ES-I3 (cell line): ENCODE measurements around the gene KRT39.

ENCODE experiments used
- H3K36me3 ChIP-seq: 2 replicates; pipeline ENCODE4 v1.6.1; 2013; ENCODE audit warnings: mild to moderate bottlenecking, low read length, control low read depth, moderate library complexity; ENCODE audit not compliant: insufficient read depth
- H3K4me1 ChIP-seq: 2 replicates; pipeline ENCODE4 v1.6.1; 2013; ENCODE audit warnings: mild to moderate bottlenecking, control low read depth, low read length; ENCODE audit not compliant: insufficient read depth
- H3K9ac ChIP-seq: 2 replicates; pipeline ENCODE4 v1.6.1; 2013; ENCODE audit warnings: low read depth, mild to moderate bottlenecking, low read length, moderate library complexity
- H3K9me3 ChIP-seq: 2 replicates; pipeline ENCODE4 v1.6.1; 2013; ENCODE audit warnings: mild to moderate bottlenecking, low read length, moderate library complexity; ENCODE audit not compliant: control insufficient read depth, insufficient read depth

Gene KRT39

DNA sequence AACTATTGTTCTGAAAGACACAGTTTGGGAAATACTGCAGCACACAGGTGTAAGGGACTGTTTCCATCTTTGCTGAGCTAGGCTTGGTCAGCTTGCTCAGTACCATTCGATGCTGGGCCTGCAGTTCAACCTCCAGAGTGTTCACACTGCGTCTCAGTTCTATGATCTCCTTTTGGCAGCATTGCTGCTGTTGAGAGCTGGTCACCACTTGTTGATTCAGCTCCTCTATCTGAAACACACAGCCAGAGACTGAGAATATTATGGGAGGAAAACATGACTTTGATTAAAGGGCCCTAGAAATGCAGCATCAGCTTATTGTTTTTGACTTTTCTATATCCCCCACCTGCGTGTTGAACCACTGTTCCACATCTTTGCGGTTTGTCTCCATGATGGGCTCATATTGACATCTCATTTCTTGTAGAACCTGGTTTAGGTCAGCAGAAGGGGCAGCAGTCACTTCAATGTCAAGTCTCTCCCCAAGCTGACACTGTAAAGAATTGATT lies 4.6 kb downstream of the KRT39 start:
- no peaks in the 10 kb centered on the region for H3K36me3 ChIP-seq
- no peak overlapping the region for H3K9ac ChIP-seq
- H3K9me3 ChIP-seq = no peaks in the 10 kb centered on the region
- H3K4me1 ChIP-seq = peaks cover 12% of the 10 kb centered on the region

DNA sequence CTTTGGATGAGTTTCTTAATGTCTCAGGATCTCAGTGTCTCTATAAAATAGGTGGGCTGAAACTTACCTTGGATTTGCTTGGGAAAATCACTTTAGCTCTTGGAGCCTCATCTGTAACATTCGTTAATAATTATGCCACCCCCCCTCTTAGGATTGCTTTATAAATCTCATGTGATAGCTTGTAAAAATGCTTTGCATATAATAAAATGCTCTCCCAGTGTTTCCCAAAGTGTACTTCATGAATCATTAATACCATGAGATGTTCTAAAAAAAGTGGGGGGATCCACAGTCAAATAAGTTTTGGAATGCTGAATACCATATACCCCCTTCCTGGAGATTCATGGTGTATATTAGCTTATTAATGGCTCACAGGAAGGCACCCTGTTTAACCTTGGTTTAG lies 5.2 kb downstream of the KRT39 start:
- Histone ChIP-seq H3K4me1 (peaks cover 18% of the 10 kb centered on the region), H3K9ac (no peak overlapping the region), H3K36me3 (no peaks in the 10 kb centered on the region), H3K9me3 (no peaks in the 10 kb centered on the region)

DNA sequence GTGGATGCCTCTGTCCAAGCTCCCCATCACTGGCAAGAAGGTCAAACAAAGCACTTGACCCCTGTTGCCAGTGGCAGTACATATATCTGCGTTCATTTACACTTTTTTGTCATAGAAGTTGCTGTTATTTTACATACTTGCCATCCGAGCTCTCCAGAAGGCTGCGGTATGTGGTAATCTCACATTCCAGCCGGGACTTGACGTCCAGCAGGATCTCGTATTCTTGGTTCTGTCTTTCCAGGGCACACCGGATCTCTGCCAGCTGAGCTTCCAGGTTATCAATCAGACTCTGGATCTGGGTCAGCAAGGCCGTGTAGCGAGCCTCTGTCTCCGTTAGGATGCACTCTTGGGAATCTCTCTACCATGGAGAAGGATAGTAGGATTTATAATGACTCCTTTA lies 6.6 kb downstream of the KRT39 start:
- H3K9ac ChIP-seq = no peak overlapping the region
- H3K9me3 ChIP-seq = no peaks in the 10 kb centered on the region
- H3K4me1 ChIP-seq = peaks cover 18% of the 10 kb centered on the region
- H3K36me3 ChIP-seq = no peaks in the 10 kb centered on the region

DNA sequence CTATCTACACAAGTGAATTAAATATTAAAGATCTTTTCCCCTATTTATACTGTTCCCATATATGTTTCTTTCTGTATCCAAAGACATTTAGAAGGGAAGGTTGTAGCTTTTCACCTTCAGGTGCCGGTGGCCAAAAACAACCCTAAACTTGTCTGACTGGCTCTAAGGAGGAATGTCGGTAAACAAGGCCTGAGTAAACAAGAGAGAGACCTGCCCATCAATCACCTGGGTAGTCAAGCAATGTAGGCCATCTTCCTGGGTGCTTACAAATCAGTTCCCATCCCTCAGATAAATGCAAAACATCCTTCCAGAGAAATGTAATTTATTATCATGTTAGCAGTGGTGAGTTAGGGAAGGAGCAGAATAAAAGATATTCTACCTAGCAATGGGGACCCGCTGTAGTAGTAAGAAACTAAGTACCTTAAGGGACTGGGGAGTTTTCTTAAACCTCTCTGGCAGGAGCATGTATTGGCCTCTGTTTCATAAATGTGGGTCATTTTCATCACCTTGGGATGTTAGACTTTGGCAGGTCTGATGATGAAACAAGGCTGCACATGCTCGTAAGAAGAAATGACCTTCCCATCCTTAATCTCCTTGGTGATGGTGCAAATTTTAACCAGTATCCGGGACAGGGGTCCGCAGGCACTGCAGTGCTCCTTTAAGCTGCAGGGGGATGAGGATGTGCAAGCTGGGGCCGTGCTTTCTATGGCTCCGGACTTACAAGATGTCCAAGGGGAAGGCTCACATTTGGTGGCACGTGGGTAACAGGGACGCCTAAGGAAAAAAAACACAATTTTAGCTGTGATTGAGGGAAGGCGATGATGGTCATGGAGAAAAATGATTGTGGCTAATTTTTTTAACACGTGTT lies 8.4 kb downstream of the KRT39 start:
- Histone ChIP-seq H3K4me1 (peaks cover 18% of the 10 kb centered on the region), H3K9ac (no peak overlapping the region), H3K9me3 (no peaks in the 10 kb centered on the region), H3K36me3 (no peaks in the 10 kb centered on the region)

DNA sequence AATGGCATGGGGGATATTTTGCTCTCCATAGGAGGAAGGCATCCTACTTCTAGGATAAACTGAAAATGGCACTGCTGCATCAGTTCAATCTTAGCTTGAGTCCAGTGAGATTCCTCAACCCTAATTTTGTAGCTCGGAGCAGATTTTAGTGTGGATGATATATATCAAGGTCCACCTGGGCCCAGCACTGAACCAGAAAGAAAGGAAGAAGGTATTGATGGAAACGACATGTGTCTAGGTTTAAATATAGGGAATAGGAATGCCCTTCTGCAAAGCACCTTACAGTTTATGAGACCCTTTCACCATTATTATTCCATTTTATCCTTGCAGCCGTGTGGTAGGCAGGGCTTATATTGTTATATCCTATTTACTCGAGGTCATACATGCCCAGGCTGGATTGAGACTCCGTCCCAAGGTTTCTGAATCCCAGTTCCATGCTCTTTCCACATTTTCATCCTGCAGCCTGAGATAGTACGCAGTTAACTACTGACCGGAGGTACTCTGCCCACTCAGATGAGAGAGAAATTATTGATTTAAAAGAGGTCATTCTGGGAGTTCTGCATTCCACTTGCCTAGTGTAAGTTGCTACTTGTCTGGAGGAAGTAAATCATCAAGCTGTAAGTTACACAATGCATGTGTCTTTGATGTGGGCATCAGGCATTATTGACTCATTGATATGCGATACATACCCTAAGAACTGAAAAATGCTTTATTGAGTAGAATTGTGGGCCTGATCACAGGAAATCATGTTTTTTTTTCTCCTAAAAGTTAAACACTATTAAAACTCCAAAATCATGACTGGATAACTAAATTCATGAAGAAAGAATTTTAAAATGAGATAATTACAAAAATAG lies 10.1 kb downstream of the KRT39 start:
- no peaks in the 10 kb centered on the region for H3K36me3 ChIP-seq
- H3K4me1 ChIP-seq = peaks cover 18% of the 10 kb centered on the region
- H3K9me3 ChIP-seq = no peaks in the 10 kb centered on the region
- no peak overlapping the region for H3K9ac ChIP-seq

DNA sequence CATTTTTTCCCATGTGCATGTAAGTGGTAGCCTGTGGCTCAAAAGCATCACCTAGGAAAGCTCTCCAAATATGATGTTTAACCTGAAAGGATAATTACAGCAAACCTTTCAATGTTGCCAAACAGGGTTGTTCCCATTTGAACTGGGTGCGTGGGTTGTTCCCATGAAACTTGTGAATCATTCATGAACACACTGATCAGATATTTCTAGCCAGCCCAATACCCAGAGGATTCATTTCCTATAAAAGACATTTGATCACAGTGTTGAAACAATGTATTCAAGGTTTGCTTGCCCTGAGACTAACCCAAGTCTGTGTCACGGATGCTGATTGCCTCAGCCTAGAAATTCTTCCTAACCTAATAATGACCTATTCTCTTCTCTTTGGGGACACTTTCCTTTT lies 12.9 kb downstream of the KRT39 start:
- Histone ChIP-seq H3K36me3 (no peaks in the 10 kb centered on the region), H3K4me1 (peaks cover 18% of the 10 kb centered on the region), H3K9ac (no peak overlapping the region), H3K9me3 (no peaks in the 10 kb centered on the region)

DNA sequence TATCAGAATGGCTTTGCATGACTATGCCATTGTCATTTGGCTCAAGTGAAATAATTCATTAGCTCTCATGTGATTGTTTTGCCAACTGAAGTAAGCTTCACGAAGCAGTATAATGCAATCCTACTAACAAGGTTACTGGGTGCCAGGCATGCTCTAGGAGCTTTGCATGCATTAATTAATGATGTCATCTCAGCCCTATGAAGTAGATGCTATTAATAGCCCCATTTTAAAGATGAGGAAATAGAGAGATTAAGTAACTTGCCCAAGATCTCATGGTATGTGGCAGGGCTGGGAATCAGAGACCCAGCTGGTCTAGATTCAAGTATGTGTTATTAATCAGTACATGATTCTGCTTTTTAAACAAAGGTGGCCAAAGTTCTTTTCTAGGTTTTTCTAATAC lies 14.1 kb downstream of the KRT39 start:
- H3K9me3 ChIP-seq = no peaks in the 10 kb centered on the region
- no peaks in the 10 kb centered on the region for H3K36me3 ChIP-seq
- H3K9ac ChIP-seq = no peak overlapping the region
- peaks cover 11% of the 10 kb centered on the region for H3K4me1 ChIP-seq

DNA sequence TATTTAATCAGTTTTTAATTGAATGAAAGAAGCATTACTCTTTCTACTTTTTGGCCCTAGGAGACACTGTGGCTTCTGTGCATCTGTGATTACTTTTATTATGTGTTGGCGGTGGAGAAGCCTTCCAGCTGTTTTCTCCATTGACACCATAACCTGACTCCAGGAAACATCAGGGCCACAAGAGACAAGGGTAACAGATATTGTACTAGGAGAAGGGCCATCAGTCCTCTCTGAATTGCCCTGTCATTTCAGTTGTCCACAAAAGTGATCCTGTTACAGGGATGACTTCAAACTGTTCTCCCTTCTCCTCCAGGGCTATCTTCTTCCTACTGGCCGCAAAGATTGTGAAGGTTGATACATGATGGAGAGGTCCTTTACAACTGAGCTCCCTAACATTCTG lies 14.6 kb downstream of the KRT39 start:
- H3K4me1 ChIP-seq = peaks cover 6% of the 10 kb centered on the region
- no peaks in the 10 kb centered on the region for H3K9me3 ChIP-seq
- no peaks in the 10 kb centered on the region for H3K36me3 ChIP-seq
- no peak overlapping the region for H3K9ac ChIP-seq

DNA sequence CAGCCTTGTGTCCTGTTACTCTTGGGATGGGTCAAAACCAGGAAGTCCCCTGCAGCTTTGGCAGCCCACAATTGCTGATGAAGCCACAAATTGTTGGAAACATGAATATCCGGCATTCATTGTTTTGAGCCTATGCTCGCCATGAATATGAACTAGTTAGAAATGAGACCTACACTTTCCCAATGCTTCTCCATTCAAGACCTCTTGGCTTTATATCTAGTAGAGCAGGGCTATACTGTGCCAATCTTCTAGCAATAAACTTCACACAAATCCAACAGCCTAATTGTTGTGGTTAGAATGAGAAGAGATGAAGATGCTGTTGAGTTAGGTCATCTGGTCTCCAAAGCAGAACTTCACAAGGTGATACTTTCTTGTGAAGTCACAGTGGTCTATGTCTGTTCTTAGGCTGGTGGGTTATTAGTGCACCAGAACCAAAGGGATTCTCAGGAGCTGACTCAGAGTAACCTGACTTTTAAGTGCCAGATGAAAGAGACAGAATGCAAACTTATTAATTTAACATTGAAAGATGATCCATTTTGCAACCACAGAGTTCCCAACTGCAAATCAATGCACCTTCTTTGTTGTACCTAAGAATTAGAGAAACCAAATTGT lies 15.6 kb downstream of the KRT39 start:
- Histone ChIP-seq H3K9ac (no peak overlapping the region), H3K36me3 (no peaks in the 10 kb centered on the region), H3K9me3 (no peaks in the 10 kb centered on the region), H3K4me1 (no peaks in the 10 kb centered on the region)

DNA sequence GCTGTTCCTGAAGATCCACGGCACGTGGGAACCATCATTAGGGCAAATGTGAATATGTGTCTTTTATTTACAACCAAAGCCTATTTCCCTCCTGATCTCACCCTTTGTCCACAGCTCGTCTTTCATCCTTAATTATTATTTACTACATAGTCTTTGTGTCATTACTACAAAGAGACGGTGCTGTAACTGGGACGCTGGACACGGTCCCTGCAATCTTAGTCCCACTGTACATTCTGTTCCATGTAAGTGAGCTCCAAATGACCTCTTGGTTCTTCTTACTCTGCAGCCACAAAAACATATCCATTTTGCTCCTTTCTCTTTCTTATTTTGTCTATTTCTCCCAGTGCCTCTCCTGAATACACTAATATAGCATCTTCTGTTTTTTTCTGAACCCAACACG lies 16.6 kb downstream of the KRT39 start:
- no peaks in the 10 kb centered on the region for H3K9me3 ChIP-seq
- H3K36me3 ChIP-seq = no peaks in the 10 kb centered on the region
- no peaks in the 10 kb centered on the region for H3K4me1 ChIP-seq
- no peak overlapping the region for H3K9ac ChIP-seq

DNA sequence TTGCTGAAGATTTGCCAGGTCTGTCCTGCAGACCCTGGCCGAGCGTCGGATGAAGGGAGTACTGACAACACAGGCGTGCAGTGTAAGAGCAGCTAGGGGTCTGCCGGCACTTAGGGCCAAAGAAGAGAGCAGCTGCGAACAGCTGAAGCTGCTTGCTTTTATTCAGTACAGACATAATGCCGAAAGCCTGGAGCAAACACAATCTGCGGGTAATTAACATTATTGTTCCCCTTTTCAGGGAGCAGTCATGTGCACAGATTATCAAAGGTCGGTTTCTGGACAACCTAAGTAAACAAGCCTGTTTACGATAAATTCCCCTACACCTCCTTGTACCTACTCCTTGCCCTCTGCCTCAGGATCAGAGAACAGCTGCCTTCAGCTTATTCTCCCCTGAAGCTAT lies 17.3 kb downstream of the KRT39 start:
- H3K9ac ChIP-seq = no peak overlapping the region
- no peaks in the 10 kb centered on the region for H3K9me3 ChIP-seq
- H3K36me3 ChIP-seq = no peaks in the 10 kb centered on the region
- no peaks in the 10 kb centered on the region for H3K4me1 ChIP-seq

DNA sequence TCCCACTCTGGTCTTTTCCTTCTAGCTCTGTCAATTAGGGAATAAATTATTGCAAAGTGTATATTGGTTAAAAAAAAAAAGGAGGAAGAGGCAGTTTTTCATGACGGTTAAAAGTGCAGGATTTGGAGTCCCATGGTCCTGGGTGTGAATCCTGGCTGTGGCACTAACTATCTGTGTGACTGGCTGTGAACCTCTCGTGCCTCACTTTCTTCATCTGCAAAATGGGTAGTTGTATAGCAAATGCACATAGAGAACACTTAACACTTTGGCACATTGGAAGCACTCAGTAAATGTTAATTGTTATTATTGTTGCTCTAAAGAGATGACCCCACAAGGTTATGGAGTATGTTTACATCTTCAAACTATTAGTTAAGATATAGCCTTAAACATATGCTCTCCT lies 18.8 kb downstream of the KRT39 start:
- Histone ChIP-seq H3K36me3 (no peaks in the 10 kb centered on the region), H3K4me1 (no peaks in the 10 kb centered on the region), H3K9me3 (no peaks in the 10 kb centered on the region), H3K9ac (no peak overlapping the region)

DNA sequence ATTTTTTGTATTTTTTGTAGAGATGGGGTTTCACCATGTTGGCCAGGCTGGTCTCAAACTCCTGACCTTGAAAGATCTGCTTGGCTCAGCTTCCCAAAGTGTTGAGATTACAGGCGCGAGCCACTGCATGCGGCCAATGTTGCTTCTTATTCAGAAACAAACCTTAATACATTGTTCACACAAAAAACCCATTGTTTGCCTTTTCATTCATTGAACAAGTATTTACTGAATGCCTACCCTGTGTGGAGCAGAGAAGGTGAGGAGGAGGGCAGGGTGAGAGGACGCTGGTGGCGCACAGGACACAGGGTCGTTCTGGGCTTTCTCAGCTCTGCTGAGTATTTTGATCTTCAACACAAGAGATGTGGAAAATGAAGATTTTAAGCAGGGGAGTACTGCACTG lies 21.3 kb downstream of the KRT39 start:
- no peak overlapping the region for H3K9ac ChIP-seq
- H3K4me1 ChIP-seq = no peaks in the 10 kb centered on the region

DNA sequence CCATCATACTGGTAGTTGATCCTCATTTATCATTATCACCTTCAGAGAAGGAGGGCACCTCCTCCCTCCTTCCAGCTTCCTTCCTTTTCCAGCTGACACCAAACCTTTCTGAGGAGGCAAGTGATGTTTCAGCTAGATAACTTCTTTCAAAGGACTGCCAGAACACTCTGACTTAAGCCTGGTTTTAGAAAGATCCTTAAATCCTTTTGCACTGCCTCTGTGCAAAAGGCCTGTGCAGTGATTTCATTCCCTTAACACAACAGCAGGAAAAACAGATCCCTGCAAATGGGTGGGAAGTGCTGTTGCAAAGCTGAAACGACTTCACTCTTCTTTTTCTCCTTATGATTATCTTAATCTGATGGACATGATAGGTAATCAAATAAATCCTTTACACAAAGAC lies 22.2 kb downstream of the KRT39 start:
- no peaks in the 10 kb centered on the region for H3K9me3 ChIP-seq
- no peaks in the 10 kb centered on the region for H3K36me3 ChIP-seq
- no peaks in the 10 kb centered on the region for H3K4me1 ChIP-seq
- no peak overlapping the region for H3K9ac ChIP-seq

More for the DNA sequence above, 21.3 kb downstream of the KRT39 start:
- Histone ChIP-seq H3K36me3 (no peaks in the 10 kb centered on the region), H3K9me3 (no peaks in the 10 kb centered on the region)
